Activated CD8-positive, alpha-beta memory T cell treated with anti-CD3 and anti-CD28 coated beads, Interleukin-2, amount 10 ng/mL, durations not matched to agents 7 days and 5 days (primary cell): Measurements from ENCODE around the gene CATSPER2. TPM values are rescaled to one million over a fixed set of nuclear protein-coding genes. Genes with fewer than 3 reads are reported as not detected.

Experiments
- total RNA-seq, 2 experiments: library from RNA; stranded (reverse); gene quantifications; one replicate each; pipeline ENCODE4 v1.2.3, GENCODE V29; 2021

Gene CATSPER2
- total RNA-seq, 2 experiments from 2014 or later, result 0.94 to 1.3 TPM

Other genes starting within 250 kb of the CATSPER2 start
- 10 to 100 TPM; 23.3 to 25.8 TPM for gene TP53BP1, start 155.7 kb downstream of the CATSPER2 start, total RNA-seq
- gene MAP1A, start 131.2 kb downstream of the CATSPER2 start, total RNA-seq, result 1 to 10 TPM; 3.0 to 7.8 TPM
- 10 to 100 TPM; 33.5 to 34.2 TPM for gene PPIP5K1, start 58.6 kb downstream of the CATSPER2 start, total RNA-seq
- under 1 TPM in 1 of 2 experiments, not detected in 1; 0.40 TPM for gene CKMT1B, start 54.8 kb downstream of the CATSPER2 start, total RNA-seq
- gene STRC, start 30.0 kb downstream of the CATSPER2 start, total RNA-seq, result 1 to 10 TPM in 1 of 2 experiments, under 1 TPM in 1; 0.70 to 1.1 TPM
- gene CKMT1A, start 45.0 kb upstream of the CATSPER2 start, total RNA-seq, result not detected
- 100 to 1,000 TPM; 247 to 293 TPM for gene PDIA3, start 97.6 kb upstream of the CATSPER2 start, total RNA-seq
- gene ELL3, start 128.1 kb upstream of the CATSPER2 start, total RNA-seq, result 1 to 10 TPM in 1 of 2 experiments, under 1 TPM in 1; 0.49 to 1.0 TPM
- gene SERF2, start 143.5 kb upstream of the CATSPER2 start, total RNA-seq, result 100 to 1,000 TPM; 804 to 808 TPM
- gene SERINC4, start 151.4 kb upstream of the CATSPER2 start, total RNA-seq, result under 1 TPM; 0.20 to 0.30 TPM
- gene HYPK, start 151.8 kb upstream of the CATSPER2 start, total RNA-seq, result 10 to 100 TPM; 14.8 to 16.1 TPM
- gene MFAP1, start 175.8 kb upstream of the CATSPER2 start, total RNA-seq, result 10 to 100 TPM; 34.1 to 46.5 TPM
- gene WDR76, start 178.2 kb upstream of the CATSPER2 start, total RNA-seq, result 10 to 100 TPM; 79.7 to 91.1 TPM